Measurements from ENCODE around the gene LMTK2.

The LMTK2 gene

DNA sequence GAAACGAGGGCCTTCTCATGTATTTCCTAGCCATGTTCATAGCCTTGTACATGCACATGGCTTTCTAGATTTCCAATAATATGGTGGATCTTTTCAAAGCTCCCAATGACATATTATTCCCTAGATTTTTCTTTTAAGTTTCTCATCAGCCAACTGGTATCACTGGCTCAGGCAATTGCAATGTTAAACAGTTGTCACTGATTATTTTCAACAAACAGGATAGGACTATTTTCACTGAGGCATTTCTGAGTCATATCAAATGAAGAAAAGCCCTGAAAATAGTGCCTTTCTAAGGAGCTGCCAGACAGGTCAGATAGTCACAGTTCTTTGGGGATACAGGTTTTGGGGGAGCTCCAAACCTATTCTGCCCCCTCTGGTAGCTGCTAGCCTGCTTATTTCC lies 4.5 kb upstream of the LMTK2 start:
- H3K4me3 ChIP-seq (ENCODE audit: low read length), result no peak overlapping the region
- no peak for DNase-seq (ENCODE audit: low read depth)
- TF ChIP-seq, protein P1, sequence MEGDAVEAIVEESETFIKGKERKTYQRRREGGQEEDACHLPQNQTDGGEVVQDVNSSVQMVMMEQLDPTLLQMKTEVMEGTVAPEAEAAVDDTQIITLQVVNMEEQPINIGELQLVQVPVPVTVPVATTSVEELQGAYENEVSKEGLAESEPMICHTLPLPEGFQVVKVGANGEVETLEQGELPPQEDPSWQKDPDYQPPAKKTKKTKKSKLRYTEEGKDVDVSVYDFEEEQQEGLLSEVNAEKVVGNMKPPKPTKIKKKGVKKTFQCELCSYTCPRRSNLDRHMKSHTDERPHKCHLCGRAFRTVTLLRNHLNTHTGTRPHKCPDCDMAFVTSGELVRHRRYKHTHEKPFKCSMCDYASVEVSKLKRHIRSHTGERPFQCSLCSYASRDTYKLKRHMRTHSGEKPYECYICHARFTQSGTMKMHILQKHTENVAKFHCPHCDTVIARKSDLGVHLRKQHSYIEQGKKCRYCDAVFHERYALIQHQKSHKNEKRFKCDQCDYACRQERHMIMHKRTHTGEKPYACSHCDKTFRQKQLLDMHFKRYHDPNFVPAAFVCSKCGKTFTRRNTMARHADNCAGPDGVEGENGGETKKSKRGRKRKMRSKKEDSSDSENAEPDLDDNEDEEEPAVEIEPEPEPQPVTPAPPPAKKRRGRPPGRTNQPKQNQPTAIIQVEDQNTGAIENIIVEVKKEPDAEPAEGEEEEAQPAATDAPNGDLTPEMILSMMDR (conservative IDR thresholded peaks at IDR 0.05; ENCODE audit: low read length), result no peak

DNA sequence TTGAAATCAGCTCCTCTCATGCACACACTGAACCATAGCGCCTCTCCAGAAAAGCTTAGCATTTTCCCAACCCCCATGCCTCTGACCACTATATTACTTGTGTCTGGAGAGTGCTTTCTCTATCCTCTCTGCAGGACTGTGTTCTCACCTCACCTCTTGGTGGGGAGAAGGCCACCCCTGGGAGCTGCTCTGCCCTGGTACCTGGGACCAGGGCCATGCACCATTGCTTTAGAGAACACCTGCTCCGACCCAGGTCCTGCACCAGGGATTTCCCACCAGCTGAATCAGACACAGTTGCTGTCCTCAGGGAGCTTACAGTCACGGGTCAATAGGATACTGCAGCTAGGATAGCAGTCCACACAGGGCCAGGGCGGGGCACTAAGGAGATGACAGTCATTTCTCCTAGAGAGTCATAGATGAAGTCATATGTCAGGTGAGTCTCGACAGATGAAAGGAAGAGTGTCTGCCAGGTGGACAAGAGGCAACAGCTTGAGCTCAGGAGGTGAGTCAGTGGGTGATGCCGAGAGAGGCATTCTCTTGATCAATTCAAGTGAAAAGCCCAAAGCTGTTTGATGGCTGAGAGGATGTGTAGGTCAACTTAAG lies 619 bp upstream of the LMTK2 start:
- H3K4me3 ChIP-seq (ENCODE audit: low read length), result no peak overlapping the region
- DNase-seq (ENCODE audit: low read depth), result no peak
- TF ChIP-seq, protein P1 (conservative IDR thresholded peaks at IDR 0.05; ENCODE audit: low read length), result no peak

DNA sequence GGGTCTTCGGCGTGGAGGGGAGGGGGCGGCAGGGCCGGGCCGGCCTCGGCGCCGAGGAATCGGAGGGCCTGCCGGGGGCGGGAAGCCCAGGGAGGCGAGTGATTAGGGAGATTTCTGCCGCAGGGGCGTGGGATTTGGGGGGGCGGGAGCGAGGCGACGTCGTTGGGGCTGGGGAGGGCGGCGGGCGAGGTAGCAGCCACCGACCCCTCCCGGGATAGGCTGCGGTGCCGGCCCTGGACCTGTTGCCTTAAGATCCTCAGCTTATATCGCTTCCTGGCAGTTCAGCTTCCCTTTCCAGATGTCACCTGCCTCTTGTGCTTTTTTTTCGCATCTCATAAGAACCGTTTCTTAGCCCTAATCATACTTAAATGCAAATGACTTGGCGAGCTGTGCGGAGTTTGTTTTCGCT lies 655 bp downstream of the LMTK2 start:
- peak overlapping the region; percentile 76 for H3K4me3 ChIP-seq (ENCODE audit: low read length)
- DNase-seq (ENCODE audit: low read depth), result peak; percentile 5
- TF ChIP-seq, protein P1 (conservative IDR thresholded peaks at IDR 0.05; ENCODE audit: low read length), result no peak

GRCh38 chr7:98110249-98111022 lies 3.8 kb downstream of the LMTK2 start:
- no peak overlapping the region for H3K4me3 ChIP-seq (ENCODE audit: low read length)
- DNase-seq (ENCODE audit: low read depth), result no peak
- TF ChIP-seq, protein P1 (conservative IDR thresholded peaks at IDR 0.05; ENCODE audit: low read length), result no peak

DNA sequence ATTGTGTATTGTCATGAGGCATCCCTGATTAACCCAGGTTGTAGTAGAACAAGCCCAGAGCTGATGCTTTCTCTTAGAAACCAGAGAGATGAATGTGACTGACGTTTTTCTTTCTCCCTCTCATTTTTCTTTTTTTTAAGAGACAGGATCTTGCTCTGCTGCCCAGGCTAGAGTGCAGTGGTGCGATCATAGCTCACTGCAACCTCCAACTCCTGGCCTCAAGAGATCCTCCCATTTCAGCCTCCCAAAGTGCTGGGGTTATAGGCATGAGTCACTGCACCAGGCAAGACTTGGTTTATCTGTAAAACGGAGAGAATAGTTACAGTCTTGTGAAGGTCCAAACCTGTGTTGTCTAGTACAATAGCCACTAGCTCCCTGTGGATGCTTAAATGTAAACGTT lies 5.4 kb downstream of the LMTK2 start:
- TF ChIP-seq, protein P1 (conservative IDR thresholded peaks at IDR 0.05; ENCODE audit: low read length), result no peak
- DNase-seq (ENCODE audit: low read depth), result no peak
- H3K4me3 ChIP-seq (ENCODE audit: low read length), result no peak overlapping the region

DNA sequence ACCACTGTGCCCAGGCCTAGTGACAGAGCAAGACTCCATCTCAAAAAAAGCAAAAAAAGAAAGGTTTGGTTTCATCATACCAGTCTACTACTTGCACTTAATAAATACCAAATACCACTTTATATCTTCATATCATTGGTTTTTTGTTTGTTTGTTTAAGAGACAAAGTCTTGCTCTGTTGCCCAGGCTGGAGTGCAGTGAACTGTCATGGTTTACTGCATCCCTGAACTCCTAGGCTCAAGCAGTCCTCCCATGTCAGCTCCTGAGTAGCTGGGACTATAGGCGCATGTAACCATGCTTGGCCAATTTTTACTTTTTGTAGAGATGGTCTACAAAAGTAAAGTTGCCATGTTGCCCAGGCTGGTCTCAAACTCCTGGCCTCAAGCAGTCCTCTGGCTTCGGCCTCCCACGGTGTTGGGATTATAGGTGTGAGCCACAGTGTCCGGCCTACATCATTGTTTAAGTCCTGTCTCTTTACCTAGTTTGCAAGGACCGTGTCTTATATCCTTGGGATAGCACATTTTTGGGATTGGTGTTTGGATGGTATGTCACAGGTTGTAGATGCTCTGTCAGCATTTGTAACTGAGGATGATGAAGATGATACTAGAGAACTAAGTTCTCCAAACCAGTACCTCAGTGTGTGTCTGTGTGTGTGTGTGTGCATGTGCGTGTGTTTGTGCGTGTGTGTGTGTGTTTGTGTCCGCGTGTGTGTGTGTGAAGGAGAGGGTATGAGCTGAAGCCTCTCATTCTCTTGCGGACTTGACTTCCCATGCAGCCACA lies 9.3 kb downstream of the LMTK2 start:
- H3K4me3 ChIP-seq (ENCODE audit: low read length), result no peak overlapping the region
- no peak for DNase-seq (ENCODE audit: low read depth)
- TF ChIP-seq, protein P1 (conservative IDR thresholded peaks at IDR 0.05; ENCODE audit: low read length), result no peak
